Dedifferentiated amniotic fluid mesenchymal stem cell (primary cell): ENCODE measurements around the gene DIP2C.
"Not testable (repeated sequence)": the region's sequence is repeated elsewhere in the genome, so short reads cannot be mapped to it uniquely, and the experiment has no call there.

Experiments used
- DNase-seq: peaks from one replicate; pipeline ENCODE4 v3.0.0-alpha.2; 2016; ENCODE audit errors: extremely low spot score

Gene DIP2C

GRCh38 chr10:597976-598375 is 91.5 kb downstream of the DIP2C start:
- DNase-seq: no peak

GRCh38 chr10:596725-597345 is 92.6 kb downstream of the DIP2C start:
- DNase-seq: no peak

GRCh38 chr10:596131-596530 is 93.3 kb downstream of the DIP2C start:
- DNase-seq: not testable (repeated sequence)

GRCh38 chr10:595473-595872 is 94.0 kb downstream of the DIP2C start:
- DNase-seq: no peak

GRCh38 chr10:594584-595270 is 94.7 kb downstream of the DIP2C start:
- no peak for DNase-seq

GRCh38 chr10:593901-594457 is 95.5 kb downstream of the DIP2C start:
- no peak for DNase-seq

DNA sequence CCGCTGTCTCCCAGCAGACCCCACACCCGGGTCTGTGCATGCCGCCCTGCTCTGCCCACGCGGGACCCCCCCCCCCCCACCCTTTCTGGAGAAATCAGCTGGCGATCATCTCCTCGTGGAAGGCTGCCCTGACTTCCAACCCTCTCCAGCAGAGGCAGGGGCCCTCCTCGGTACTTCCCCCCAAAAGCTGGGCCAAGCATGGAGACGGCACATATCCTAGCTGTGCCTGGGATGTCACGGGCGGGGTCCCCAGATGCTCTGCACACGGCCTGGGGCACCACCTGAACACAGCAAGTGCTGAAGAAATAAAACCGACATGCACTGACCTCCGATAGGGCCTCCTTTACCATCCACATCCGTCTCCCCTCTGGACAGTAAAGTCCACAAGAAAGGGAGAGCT is 96.0 kb downstream of the DIP2C start:
- DNase-seq: no peak

DNA sequence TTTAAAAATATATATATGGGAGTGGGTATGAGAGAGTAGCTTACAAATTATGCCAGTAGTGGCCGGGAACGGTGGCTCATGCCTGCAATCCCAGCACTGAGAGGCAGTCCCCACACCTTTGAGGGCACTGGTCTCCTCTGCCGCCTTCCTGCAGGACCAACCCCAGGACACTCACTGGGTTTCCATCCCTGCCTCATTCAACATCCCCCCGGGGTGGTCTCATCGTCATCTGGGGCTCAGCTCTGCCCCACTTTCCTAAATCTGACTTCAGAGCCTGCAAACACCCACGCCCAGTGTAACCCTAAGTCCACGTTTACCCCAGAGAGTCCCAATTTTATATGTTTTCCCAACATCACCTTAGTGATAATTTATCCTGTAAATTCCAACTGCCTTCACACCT is 96.5 kb downstream of the DIP2C start:
- no peak for DNase-seq

- DNase-seq: no peak
Measured at GRCh38 chr10:591646-592045, 97.8 kb downstream of the DIP2C start.

DNA sequence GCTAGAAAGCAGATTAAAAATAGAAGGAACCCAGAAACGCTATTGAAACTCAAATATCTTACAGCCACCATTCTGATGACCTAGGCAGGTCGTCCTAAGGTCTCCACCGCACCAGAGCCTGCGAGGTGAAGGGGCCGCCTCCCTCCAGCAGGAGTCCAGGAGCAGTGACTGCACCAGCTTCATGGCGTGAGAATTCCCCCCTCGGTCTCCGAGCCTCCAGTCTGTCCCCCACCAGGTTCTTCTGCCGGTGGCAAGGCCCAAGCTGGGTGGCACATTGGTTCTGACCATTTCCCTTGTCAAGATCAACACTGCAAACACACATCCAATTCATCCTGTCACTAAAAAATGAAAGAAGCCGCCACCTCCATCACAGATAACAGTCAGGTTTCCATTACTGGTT is 98.7 kb downstream of the DIP2C start:
- no peak for DNase-seq

- no peak for DNase-seq
Measured at GRCh38 chr10:589961-590680, 99.3 kb downstream of the DIP2C start.

DNA sequence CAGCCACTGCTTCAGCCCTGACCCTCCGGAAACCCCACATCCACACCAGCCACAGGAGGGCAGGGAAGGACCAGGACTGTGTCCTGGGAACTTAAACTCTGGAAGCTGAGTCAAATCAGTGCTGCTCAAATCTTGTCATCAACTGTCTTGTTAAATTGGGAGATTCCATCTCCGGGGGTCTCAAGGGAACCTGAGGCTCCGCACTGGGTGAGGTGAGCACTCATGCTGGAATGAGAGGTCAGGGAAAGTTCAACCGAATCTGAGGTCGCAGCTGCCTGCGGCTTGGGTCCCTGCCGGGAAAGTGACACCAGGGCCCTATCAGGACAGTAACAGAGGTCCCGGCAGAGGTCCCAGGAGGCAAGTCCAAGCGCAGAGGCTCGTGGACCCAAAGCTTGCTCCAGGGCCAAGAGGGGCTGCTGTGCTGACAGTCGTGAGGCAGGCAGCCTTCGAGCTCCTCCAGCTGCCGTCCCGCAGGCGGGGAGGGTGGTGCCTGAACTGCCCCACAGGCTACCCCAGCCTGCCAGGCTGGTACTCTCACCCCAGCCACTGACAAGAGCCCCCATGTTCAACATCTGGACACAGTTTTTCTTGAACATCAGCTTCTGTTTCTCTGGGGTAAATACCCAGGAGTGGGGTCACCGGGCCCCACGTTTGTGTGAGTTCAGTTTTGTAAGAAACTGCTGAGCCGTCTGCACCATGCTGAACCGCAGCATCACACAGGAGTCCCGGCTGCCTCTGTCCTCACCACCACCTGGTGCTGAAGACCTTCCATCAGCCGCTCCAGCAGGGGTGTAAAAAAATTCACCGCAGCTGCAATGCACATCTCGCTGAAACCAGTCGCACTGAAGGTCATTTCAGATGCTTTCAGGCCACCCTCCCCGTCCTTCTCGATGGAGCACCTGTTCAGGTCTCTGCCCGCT is 101.0 kb downstream of the DIP2C start:
- DNase-seq: no peak

GRCh38 chr10:586716-587115 is 102.8 kb downstream of the DIP2C start:
- no peak for DNase-seq

- no peak for DNase-seq
Measured at GRCh38 chr10:586151-586550, 103.3 kb downstream of the DIP2C start.

GRCh38 chr10:585502-585901 is 104.0 kb downstream of the DIP2C start:
- no peak for DNase-seq

DNA sequence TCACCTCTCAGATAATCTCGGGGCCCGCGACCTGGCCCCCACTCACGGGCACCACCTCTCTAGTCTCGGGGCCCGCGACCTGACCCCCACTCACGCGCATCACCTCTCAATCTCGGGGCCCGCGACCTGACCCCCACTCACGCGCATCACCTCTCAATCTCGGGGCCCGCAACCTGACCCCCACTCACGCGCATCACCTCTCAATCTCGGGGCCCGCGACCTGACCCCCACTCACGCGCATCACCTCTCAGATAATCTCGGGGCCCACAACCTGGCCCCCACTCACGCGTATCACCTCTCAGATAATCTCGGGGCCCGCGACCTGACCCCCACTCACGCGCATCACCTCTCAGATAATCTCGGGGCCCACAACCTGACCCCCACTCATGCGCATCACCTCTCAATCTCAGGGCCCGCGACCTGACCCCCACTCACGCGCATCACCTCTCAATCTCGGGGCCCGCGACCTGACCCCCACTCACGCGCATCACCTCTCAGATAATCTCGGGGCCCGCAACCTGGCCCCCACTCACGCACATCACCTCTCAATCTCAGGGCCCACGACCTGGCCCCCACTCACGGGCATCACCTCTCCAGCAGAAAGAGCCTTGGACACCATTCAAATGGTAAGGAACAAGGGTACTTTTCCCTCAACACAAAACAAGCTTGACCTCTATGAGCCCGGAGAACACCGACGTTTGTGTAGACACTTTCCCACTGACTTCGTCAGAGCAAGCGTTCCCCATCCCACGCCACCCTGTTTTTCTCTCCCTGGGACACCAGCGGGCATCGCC is 104.8 kb downstream of the DIP2C start:
- DNase-seq: not testable (repeated sequence)

DNA sequence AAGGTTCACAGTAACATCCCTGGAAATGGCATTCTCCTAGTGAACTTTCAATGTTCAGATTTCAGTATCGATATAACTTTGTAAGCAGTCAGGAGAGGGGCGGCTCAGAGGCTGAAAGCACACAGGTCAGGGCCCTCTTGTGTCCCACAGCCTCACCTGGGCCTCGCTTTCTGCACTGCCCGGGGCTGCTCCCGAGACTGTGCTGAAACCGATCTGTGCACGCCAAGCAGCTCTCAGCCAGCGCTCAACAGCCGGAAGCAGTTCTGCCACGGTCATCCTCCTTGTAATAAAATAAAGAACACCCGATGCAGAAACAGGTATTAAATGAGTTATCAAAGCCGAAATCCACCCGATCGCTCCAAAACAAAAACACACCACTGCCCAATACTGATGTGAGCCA is 106.0 kb downstream of the DIP2C start:
- DNase-seq: no peak

GRCh38 chr10:581776-582330 is 107.6 kb downstream of the DIP2C start:
- DNase-seq: no peak

DNA sequence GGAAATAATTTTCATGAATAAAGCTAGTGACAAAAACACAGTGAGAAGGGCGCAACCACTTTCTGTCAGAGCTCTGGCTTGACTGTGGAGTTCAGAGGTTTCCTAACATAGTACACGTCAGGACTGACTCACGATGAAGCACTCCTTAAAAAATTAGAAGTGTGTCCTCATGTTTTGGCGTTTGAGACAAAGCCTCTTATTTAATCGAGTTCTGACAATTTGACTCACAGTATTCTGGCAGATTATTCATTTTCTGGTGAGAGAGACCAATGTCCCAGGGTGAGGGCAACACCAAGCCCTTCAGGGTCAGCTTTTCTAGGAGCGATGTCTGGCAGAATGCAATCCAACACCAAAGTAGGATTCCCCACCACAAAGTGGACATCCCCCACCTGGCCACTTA is 108.7 kb downstream of the DIP2C start:
- peak; percentile 79 for DNase-seq

DNA sequence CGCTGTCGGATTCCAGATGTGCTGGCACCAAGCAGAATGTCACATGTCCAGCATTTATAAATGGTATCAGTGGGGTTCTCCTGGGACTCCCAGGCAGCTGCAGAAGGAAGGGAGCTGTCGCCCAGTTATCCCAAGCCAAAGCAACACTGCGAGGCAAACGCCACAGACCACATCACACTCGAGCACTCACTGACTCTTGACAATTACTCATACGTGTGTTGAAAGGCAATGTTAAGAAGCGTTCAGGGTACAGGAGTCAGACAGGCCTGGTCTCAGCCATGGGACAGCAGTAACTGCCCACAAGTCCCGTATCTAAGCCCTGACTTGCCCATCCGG is 113.4 kb downstream of the DIP2C start:
- no peak for DNase-seq
